BE2C (cell line): ENCODE measurements around the gene RAMP2.

Source experiments
- DNase-seq: peaks from one replicate; pipeline ENCODE4 v3.0.0-alpha.2; 2020
- H3K27me3 ChIP-seq: fragments of 250-450 bp; sonication (Bioruptor Pico); 2 replicates; pipeline ENCODE4 v1.5.1; 2020; ENCODE audit warnings: mild to moderate bottlenecking
- H3K36me3 ChIP-seq: fragments of 250-450 bp; sonication (Bioruptor Pico); 2 replicates; pipeline ENCODE4 v1.5.1; 2020; ENCODE audit warnings: mild to moderate bottlenecking
- H3K4me1 ChIP-seq: fragments of 250-450 bp; sonication (Bioruptor Pico); 2 replicates; pipeline ENCODE4 v1.5.1; 2020
- H3K4me3 ChIP-seq: 2 replicates; pipeline ENCODE4 v1.5.1; 2011; ENCODE audit warnings: low read depth, low read length
- H3K9me3 ChIP-seq: fragments of 250-450 bp; sonication (Bioruptor Pico); 2 replicates; pipeline ENCODE4 v1.5.1; 2020
- TF ChIP-seq, protein P1 (sequence below): IDR thresholded peaks from 2 replicates; pipeline ENCODE4 v1.5.1; 2012; ENCODE audit warnings: mild to moderate bottlenecking, low read depth, low read length

Gene RAMP2

DNA sequence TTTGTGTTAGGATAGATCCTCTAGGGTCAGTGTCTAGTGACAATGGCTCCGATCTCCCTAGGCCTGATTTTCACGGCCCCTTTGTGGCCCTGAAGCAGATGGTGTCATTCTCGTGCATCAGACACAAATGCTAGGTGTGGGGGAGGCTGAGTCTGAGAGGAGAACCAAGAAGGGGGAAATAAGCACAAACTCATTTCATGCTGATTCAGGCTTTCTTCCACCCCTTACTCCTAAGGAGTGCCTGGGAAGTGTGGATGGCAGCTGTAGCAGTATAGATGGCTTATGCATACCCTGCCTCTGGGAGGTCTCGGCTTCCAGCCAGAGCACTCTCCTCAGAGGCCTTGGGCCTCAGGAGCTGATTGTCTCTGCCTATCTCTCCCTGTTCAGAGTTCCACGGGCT is 17.5 kb downstream of the RAMP2 start:
- peaks cover 3% of the 10 kb centered on the region; the same call in 1 of the 2 replicates for H3K4me1 ChIP-seq
- peaks cover 23% of the 10 kb centered on the region for H3K36me3 ChIP-seq
- peaks cover 31% of the 10 kb centered on the region for H3K27me3 ChIP-seq
- H3K9me3 ChIP-seq = no peaks in the 10 kb centered on the region
- H3K4me3 ChIP-seq = no peak overlapping the region
- TF ChIP-seq, protein P1, sequence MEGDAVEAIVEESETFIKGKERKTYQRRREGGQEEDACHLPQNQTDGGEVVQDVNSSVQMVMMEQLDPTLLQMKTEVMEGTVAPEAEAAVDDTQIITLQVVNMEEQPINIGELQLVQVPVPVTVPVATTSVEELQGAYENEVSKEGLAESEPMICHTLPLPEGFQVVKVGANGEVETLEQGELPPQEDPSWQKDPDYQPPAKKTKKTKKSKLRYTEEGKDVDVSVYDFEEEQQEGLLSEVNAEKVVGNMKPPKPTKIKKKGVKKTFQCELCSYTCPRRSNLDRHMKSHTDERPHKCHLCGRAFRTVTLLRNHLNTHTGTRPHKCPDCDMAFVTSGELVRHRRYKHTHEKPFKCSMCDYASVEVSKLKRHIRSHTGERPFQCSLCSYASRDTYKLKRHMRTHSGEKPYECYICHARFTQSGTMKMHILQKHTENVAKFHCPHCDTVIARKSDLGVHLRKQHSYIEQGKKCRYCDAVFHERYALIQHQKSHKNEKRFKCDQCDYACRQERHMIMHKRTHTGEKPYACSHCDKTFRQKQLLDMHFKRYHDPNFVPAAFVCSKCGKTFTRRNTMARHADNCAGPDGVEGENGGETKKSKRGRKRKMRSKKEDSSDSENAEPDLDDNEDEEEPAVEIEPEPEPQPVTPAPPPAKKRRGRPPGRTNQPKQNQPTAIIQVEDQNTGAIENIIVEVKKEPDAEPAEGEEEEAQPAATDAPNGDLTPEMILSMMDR = no peak
- DNase-seq = no peak

DNA sequence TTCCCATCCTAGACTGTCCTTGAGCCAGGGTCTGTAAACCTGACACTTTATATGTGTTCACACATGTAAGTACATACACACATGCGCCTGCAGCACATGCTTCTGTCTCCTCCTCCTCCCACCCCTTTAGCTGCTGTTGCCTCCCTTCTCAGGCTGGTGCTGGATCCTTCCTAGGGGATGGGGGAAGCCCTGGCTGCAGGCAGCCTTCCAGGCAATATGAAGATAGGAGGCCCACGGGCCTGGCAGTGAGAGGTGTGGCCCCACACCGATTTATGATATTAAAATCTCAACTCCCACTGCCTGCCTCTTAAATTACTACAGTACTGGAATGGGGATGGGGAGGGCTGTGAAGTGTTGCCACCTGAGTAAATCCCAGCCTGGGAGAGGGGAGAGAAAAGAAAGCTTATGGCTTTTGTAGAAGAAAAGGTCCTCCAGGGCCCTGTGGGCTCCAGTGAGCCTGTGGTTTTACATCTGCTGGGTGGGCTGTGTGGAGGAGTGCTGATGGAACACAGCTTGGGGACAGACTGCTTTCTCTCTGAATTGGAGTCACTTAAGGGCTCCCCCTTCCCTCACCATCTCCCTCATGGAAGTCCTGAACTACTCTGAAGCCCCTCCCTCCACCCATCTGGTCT is 18.4 kb downstream of the RAMP2 start:
- peaks cover 39% of the 10 kb centered on the region for H3K27me3 ChIP-seq
- H3K9me3 ChIP-seq = no peaks in the 10 kb centered on the region
- H3K4me1 ChIP-seq = no peaks in the 10 kb centered on the region
- TF ChIP-seq, protein P1 = no peak
- DNase-seq = no peak
- peaks cover 23% of the 10 kb centered on the region for H3K36me3 ChIP-seq
- H3K4me3 ChIP-seq = no peak overlapping the region

DNA sequence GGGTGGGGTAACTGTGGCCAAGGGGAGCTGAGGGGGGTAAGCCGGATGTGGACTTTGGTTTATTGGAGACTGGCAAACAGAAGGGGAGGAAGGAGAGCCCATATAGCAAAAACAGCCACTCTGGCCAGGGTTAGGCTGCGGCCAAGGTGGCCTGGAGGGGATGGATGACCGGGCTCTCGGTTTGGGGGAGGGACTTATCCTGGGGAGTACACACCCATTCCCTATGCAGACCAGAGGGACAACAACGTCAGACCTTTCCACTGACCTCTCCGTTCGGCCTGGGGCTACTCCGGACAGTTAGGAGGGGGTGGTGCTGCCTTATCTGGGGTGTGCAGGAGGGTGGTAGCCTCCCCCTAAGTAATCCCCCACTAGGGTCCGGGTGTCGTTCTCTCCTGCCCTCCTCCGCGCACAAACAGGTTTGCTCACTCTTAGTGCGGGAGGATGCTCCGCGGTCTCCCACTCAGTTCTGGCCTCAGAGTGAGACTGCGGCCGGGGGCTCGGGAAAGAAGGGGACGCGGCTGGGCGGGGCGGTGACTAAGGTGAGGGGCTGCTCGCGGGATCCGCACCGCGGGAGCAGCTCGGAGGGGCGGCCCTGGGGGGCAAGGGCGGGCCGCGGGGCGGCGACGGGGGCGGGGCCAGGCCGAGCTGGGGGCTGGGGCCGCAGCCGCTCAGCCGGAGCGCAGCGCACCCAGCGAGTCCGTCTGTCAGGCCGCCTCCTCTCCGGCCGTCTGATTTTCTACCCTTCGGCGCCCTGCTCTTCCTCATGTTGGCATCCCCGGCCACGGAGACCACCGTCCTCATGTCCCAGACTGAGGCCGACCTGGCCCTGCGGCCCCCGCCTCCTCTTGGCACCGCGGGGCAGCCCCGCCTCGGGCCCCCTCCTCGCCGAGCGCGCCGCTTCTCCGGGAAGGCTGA is 19.2 kb downstream of the RAMP2 start, which contains the start of gene WNK4:
Gene WNK4, plus strand, starts transcription at position 675 of the 915 bp plus-strand sequence. Its CDS starts 89 bp downstream, at position 764.
- peaks cover 47% of the 10 kb centered on the region for H3K27me3 ChIP-seq
- TF ChIP-seq, protein P1 = no peak
- H3K4me1 ChIP-seq = no peaks in the 10 kb centered on the region
- H3K4me3 ChIP-seq = peak within 1 kb of the TSS; percentile 45
- H3K36me3 ChIP-seq = peaks cover 20% of the 10 kb centered on the region
- peak; percentile 36 for DNase-seq
- H3K9me3 ChIP-seq = no peaks in the 10 kb centered on the region; the same call in 1 of the 2 replicates

GRCh38 chr17:42780851-42781638 is 20.0 kb downstream of the RAMP2 start:
- no peak for DNase-seq
- Histone ChIP-seq H3K4me3 (peak overlapping the region; percentile 45), H3K27me3 (peaks cover 56% of the 10 kb centered on the region)

GRCh38 chr17:42781639-42782165 is 20.7 kb downstream of the RAMP2 start:
- peaks cover 8% of the 10 kb centered on the region for H3K36me3 ChIP-seq
- peaks cover 62% of the 10 kb centered on the region for H3K27me3 ChIP-seq
- DNase-seq = no peak
- H3K9me3 ChIP-seq = peaks cover 4% of the 10 kb centered on the region
- no peak overlapping the region for H3K4me3 ChIP-seq
- H3K4me1 ChIP-seq = no peaks in the 10 kb centered on the region
- TF ChIP-seq, protein P1 = no peak

More at GRCh38 chr17:42780851-42781638, 20.0 kb downstream of the RAMP2 start:
- TF ChIP-seq, protein P1 = no peak
- H3K36me3 ChIP-seq = peaks cover 12% of the 10 kb centered on the region
- H3K9me3 ChIP-seq = peaks cover 4% of the 10 kb centered on the region
- H3K4me1 ChIP-seq = no peaks in the 10 kb centered on the region
